Pancreas (tissue), 10 donors: Measurements from ENCODE around the gene CYP2B6. TPM values are rescaled to one million over a fixed set of nuclear protein-coding genes. Genes with fewer than 3 reads are reported as not detected.

ENCODE experiments used
- ATAC-seq, 4 donors: fragments of 200-7000 bp; cut with Tn5 transposase; one replicate each; pipeline versions ENCODE4 v1.8.0 to v1.9.1; 2020; ENCODE audit warnings: mild to moderate bottlenecking in 4 of 4, moderate library complexity in 4 of 4
- DNase-seq, 6 donors: peaks; one replicate each; pipeline ENCODE4 v3.0.0-alpha.2; 2020
- FAIRE-seq: peaks from 2 replicates; lab custom pipeline; 2012; peaks lifted over from hg19 to GRCh38; lab: Jason Lieb, UNC
- H3K27ac ChIP-seq, 4 donors: fragments of 200-600 bp; sonication (generic); 1 replicate in 3 of 4; 2 replicates in 1 of 4; pipeline versions ENCODE4 v1.5.0 to v1.8.0; 2020
- H3K27me3 ChIP-seq, 4 donors: fragments of 200-600 bp; one replicate each; pipeline ENCODE4 v1.8.0; 2021
- H3K36me3 ChIP-seq, 3 donors: fragments of 200-600 bp; sonication (generic) in 1 of 3; one replicate each; pipeline versions ENCODE4 v1.5.0 to v1.8.0; 2020 to 2021
- H3K4me1 ChIP-seq, 3 donors: fragments of 200-600 bp; one replicate each; pipeline ENCODE4 v1.8.0; 2021
- H3K4me3 ChIP-seq, 4 donors: fragments of 200-600 bp; sonication (generic) in 2 of 4; one replicate each; pipeline versions ENCODE4 v1.5.0 to v1.8.0; 2020 to 2021
- H3K9me3 ChIP-seq, 4 donors: fragments of 200-600 bp; one replicate each; pipeline ENCODE4 v1.8.0; 2021
- CTCF ChIP-seq, 4 donors: fragments of 200-600 bp; sonication (generic) in 3 of 4; IDR thresholded peaks; one replicate each; pipeline versions ENCODE4 v1.5.0 to v1.8.0; 2021; ENCODE audit warnings: antibody characterized with exemption in 4 of 4
- WGBS, 2 donors: extraction: QIAGEN DNeasy Blood & Tissue Kit; methylation state at CpG; one replicate each; pipeline ENCODE4 v1.1.7; 2013; 5-methylcytosine and 5-hydroxymethylcytosine counted together
- intact Hi-C, 3 donors: fragments of 100-400 bp; cut with DNase I; formaldehyde crosslinking; loops; one replicate each; pipeline versions ENCODE4 v1.11.1 to v1.14.2; 2022
- polyA plus RNA-seq, 2 donors: library from polyadenylated mRNA; stranded (reverse); fragments of 200-250 nt; gene quantifications; one replicate each; pipeline ENCODE4 v1.2.3, GENCODE V29; 2013
- total RNA-seq, 6 donors: library from RNA; stranded (reverse); fragmentation: NEBNext Ultra II Directional in 4 of 6; extraction: Animal tissue kit (Norgen Biotek cat#: 25700) in 4 of 6; gene quantifications; one replicate each; pipeline versions ENCODE4 v1.2.1 to v1.2.4, GENCODE V29; 2021 to 2023
- donor health status: healthy with polysubstance abuse.
- donor health status: DM: no; HTN: no; CAD: no; lungs with moderate emphysema.
- donor health status: DM: no; HTN: no; CAD: no.
- donor health status: control.
- donor health status: control.
- donor health status: Bipolar disorder and iron deficiency.
- donor health status: DM: yes; HTN: yes; CAD: no.
- donor health status: DM: no; HTN: no; CAD: no.
- donor health status: DM: no; HTN: no; CAD: no.
- donor health status: DM: yes; HTN: yes; CAD: no.

The CYP2B6 gene
- total and polyA plus RNA-seq, 8 donors: 0.08 to 0.63 (median 0.17) TPM; not detected in 4

- DNase-seq (no peak), ATAC-seq (no peak), FAIRE-seq (no peak)
- H3K27ac ChIP-seq: no peak overlapping the region
- H3K9me3 ChIP-seq: no peaks in the 10 kb centered on the region
- WGBS, 2 donors: 4 to 8% methylated on average over 32 of the region's 32 CpGs
- no peaks in the 10 kb centered on the region for H3K36me3 ChIP-seq
- H3K4me1 ChIP-seq: no peaks in the 10 kb centered on the region
- intact Hi-C loops: no loop called here
- H3K27me3 ChIP-seq: no peaks in the 10 kb centered on the region
- H3K4me3 ChIP-seq: no peak overlapping the region
- TF ChIP-seq CTCF (IDR thresholded peaks at IDR 0.05): no peak
Observed at GRCh38 chr19:41025871-41026270, 34.8 kb downstream of the CYP2B6 start.

GRCh38 chr19:41027273-41027967 lies 36.3 kb downstream of the CYP2B6 start:
- Histone ChIP-seq H3K36me3 (no peaks in the 10 kb centered on the region), H3K4me3 (no peak overlapping the region), H3K27me3 (no peaks in the 10 kb centered on the region), H3K4me1 (no peaks in the 10 kb centered on the region), H3K9me3 (no peaks in the 10 kb centered on the region), H3K27ac (no peak overlapping the region)
- ATAC-seq (no peak), DNase-seq (no peak), FAIRE-seq (no peak)
- intact Hi-C loops: no loop called here
- 45 to 66% methylated on average over 6 of the region's 6 CpGs for WGBS, 2 donors
- TF ChIP-seq CTCF (IDR thresholded peaks at IDR 0.05): no peak

- WGBS, 2 donors: 75 to 76% methylated on average over 4 of the region's 4 CpGs
- FAIRE-seq (no peak), ATAC-seq (no peak), DNase-seq (no peak)
- Histone ChIP-seq H3K4me3 (no peak overlapping the region), H3K27ac (no peak overlapping the region), H3K9me3 (no peaks in the 10 kb centered on the region), H3K4me1 (no peaks in the 10 kb centered on the region), H3K27me3 (no peaks in the 10 kb centered on the region), H3K36me3 (no peaks in the 10 kb centered on the region)
- TF ChIP-seq CTCF (IDR thresholded peaks at IDR 0.05): no peak
- intact Hi-C loops: no loop called here
Observed at GRCh38 chr19:41029524-41030432, 38.7 kb downstream of the CYP2B6 start.

- WGBS, 2 donors: 43 to 50% methylated on average over 6 of the region's 6 CpGs
- H3K4me3 ChIP-seq: no peak overlapping the region
- FAIRE-seq: no peak
- H3K27me3 ChIP-seq: no peaks in the 10 kb centered on the region
- H3K9me3 ChIP-seq: no peaks in the 10 kb centered on the region
- no peak for DNase-seq
- intact Hi-C loops: no loop called here
- TF ChIP-seq CTCF (IDR thresholded peaks at IDR 0.05): no peak
- no peak for ATAC-seq
- H3K4me1 ChIP-seq: no peaks in the 10 kb centered on the region
- no peaks in the 10 kb centered on the region for H3K36me3 ChIP-seq
- H3K27ac ChIP-seq: no peak overlapping the region
Observed at GRCh38 chr19:41030651-41031050, 39.6 kb downstream of the CYP2B6 start.
